IPS DF 19.7 (cell line): Measurements from ENCODE around the gene NCKAP5.
"Not testable (repeated sequence)": the region's sequence is repeated elsewhere in the genome, so short reads cannot be mapped to it uniquely, and the experiment has no call there.

Source experiments
- DNase-seq: peaks from one replicate; pipeline ENCODE4 v3.0.0-alpha.2; 2013; ENCODE audit warnings: low read depth, low spot score

The NCKAP5 gene

DNA sequence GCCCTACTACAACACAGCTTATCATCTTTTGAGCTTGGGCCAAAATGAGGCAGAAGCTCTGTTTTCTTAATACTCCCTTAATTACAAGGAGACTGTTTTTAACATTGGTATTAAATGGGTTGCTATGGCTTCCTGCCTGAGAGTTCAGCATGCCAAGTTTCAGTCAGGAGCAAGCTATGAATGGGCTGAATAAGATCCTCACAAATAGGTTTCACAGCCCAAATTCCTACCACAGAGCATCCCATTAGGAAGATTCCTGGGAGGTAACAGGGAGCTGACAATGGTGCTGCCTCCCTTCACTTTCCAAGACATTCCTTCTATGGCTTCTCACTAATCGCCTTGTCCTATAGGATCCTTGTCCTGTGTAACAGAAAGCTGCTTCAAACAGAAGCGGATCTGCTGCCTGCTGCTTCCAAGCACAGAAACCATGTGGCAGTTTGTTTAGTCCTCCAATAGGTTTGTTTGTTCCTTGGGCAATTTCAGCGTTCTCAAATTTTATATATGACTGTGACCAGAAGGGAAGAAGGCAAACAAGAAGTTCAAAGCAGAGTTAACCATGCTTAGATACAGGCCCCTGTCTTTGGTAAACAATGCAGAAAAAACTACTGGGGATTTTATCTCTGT is 70.9 kb downstream of the NCKAP5 start:
- peak; percentile 45 for DNase-seq

- DNase-seq, result no peak
Measured at GRCh38 chr2:133496501-133497269, 71.6 kb downstream of the NCKAP5 start.

DNA sequence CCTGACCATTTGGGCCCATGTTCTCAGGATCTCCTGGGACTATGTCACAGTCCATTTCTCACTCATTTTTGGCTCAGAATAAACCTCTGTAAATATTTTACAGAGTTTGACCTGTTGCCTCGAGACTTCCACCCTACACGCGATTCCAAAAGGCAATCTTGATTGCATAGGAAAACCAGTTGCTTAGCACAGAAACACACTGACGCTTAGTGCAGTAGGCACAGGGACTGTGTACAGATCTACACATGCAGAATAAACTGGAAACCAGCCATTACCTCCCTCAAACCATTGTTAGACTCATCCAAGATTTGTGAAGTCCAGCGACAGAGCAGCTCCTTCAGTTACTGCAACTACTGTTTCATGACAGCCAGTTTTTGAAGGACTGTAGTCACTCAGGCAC is 73.0 kb downstream of the NCKAP5 start:
- DNase-seq, result no peak

DNA sequence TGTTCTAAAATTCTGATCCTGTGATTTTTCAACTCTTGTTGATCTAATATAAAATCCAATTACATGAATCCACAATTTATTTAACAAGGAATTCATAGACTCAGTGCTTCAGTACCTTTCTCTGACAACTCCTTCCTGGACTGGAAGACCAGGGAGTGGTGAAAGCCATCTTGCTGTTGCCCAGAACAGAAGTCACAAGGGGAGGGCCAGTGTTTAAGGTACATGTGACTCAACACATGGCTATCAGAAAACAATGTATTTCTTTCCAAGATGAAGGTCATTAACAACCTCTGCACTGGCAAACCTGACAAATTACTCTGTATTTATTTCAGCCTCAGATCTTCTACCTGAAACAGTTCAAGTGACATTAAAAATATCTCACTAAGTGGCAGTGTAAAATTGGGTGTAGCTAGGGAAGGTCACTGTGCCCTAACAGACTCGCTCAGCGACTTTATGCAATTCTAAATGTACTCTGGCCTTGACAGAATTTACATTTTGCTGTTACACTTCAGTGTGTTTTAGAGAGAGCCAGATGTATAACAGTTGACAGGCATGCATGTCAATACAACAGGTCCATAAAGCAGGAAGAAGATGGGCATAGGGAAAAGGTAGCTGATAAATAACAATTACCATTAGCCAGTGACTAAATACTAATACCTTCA is 75.4 kb downstream of the NCKAP5 start:
- DNase-seq, result no peak

- DNase-seq, result no peak
Measured at GRCh38 chr2:133490411-133490980, 77.8 kb downstream of the NCKAP5 start.

- no peak for DNase-seq
Measured at GRCh38 chr2:133489641-133490410, 78.4 kb downstream of the NCKAP5 start.

DNA sequence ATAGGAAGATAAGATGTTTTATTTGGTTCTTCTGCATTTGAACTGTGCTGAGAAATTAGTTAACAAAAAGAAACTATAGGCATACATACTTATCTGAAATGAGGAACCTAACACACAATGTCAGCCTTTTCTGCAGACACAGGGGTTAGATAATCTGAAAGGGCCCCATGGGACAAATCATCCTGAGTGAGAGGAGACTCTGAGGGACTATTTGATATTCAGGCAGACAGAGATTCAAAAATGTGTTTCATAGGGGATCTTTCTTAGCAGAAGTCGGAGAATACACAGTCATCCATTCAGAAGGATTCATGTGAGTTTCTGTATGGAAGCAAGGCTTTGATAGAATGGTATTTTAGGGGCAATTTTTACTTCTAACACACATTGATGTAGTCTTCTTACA is 79.1 kb downstream of the NCKAP5 start:
- no peak for DNase-seq

GRCh38 chr2:133486771-133487191 is 81.5 kb downstream of the NCKAP5 start:
- DNase-seq, result no peak

- no peak for DNase-seq
Measured at GRCh38 chr2:133485868-133486267, 82.4 kb downstream of the NCKAP5 start.

- DNase-seq, result no peak
Measured at GRCh38 chr2:133484784-133485183, 83.5 kb downstream of the NCKAP5 start.

GRCh38 chr2:133484106-133484505 is 84.2 kb downstream of the NCKAP5 start:
- DNase-seq, result no peak

GRCh38 chr2:133483181-133483580 is 85.1 kb downstream of the NCKAP5 start:
- DNase-seq, result no peak

DNA sequence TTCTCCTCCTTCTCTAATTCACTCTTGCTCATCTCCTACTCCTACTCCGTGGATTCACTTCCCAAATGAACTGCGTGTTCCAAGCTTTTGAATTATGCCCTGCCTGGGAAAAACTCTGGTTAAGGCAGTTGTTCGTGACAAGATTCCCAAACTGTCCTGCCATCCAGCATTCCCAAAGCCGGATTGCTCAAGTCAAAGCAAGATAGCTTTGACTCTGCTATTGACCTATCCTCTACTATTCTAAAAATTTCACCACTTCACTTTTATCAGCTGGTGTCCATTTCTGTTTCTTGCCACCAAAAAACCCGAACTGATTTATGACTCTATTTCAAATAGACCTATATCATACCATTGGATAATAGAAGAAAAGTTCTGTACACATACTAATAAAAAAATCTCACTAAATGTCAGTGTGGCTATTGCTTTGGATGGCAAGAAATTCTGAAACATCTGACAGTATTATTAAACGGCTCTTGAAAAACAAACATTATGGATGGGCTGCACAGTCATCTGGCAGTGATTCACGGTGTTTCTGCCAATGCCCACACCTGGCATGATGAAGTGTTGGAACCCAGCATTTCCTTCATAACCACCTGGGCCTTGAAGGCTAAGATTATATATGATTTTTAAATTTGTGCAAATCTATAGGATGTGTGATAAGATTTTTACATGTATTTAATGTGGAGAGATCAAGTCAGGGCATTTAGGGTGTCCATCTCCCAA is 87.4 kb downstream of the NCKAP5 start:
- no peak for DNase-seq

DNA sequence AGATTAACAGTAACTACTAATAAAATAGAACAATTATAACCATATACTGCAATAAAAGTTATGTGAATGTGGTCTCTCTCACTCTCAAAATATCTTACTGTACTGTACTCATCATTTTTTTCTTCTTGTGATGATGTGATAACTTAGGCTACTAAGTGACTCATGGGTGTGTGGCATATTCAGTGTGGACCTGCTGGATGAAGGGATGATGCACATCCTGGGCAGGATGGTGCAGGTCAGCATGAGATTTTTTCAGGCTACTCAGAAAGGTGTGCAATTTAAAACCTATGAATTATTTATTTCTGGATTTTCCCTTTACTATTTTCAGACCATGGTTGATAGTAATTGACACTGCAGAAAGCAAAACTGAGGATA is 90.7 kb downstream of the NCKAP5 start:
- no peak for DNase-seq

- no peak for DNase-seq
Measured at GRCh38 chr2:133476931-133477615, 91.2 kb downstream of the NCKAP5 start.

DNA sequence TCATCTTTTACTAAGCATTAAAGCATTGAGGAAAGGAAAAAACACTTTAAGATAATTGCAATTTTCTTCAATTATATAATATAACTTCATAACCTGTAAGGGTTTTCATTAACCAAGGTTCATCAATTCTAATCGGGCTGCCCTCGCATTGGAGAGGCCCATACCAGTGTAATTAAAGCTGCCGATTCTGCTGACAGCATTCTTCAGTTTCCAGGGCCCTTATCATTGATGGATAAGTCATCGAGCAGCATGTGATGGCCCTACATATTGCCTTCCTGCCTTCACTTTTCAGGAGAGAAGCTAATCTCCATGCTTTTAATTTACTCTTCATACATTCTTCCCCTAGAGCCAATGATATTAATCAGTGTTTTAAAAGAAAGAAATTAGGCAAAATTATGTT is 92.0 kb downstream of the NCKAP5 start:
- DNase-seq, result no peak

- DNase-seq, result no peak
Measured at GRCh38 chr2:133475610-133476009, 92.7 kb downstream of the NCKAP5 start.

DNA sequence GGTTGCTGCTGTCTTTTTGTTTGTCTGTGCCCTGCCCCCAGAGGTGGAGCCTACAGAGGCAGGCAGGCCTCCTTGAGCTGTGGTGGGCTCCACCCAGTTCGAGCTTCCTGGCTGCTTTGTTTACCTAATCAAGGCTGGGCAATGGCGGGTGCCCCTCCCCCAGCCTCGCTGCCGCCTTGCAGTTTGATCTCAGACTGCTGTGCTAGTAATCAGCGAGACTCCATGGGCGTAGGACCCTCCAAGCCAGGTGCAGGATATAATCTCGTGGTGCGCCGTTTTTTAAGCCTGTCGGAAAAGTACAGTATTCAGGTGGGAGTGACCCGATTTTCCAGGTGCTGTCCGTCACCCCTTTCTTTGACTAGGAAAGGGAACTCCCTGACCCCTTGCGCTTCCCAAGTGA is 97.8 kb downstream of the NCKAP5 start:
- not testable (repeated sequence) for DNase-seq

GRCh38 chr2:133462811-133463210 is 105.5 kb downstream of the NCKAP5 start:
- DNase-seq, result no peak

- DNase-seq, result no peak
Measured at GRCh38 chr2:133461484-133461883, 106.8 kb downstream of the NCKAP5 start.

DNA sequence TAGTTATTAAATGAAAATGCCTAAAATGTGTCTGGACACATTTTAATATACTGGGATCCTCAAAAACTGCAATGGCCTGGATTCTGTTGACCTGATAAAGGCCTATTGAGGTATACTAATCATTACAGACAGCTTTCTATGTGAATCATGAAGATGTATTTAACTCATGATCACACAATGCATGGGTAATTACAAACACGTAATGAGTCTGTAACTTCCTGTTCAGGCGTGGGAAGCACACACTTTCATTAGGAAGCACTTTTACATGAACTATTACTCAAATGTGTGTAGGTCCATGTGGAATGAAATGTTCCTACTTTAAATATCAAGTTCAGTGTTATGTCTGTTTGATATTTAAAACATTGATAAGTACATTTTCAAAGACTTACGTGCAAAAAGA is 108.7 kb downstream of the NCKAP5 start:
- DNase-seq, result no peak
